GM10248 (cell line): ENCODE data around the gene PLCD1.

Experiments used
- CTCF ChIA-PET: fragments of 300-600 bp; sonication (Branson Sonifier 250); formaldehyde crosslinking; extraction: SDS; loops from one replicate; lab custom pipeline; 2021; ENCODE audit warnings: antibody characterized with exemption; lab: Yijun Ruan, JAX
- POLR2A ChIA-PET: fragments of 350-650 bp; sonication (Branson Sonifier 250); formaldehyde crosslinking; extraction: SDS; loops from one replicate; lab custom pipeline; 2020; ENCODE audit warnings: antibody characterized with exemption; lab: Yijun Ruan, JAX
- DNase-seq: peaks from one replicate; pipeline ENCODE4 v3.0.0; 2012; ENCODE audit errors: extremely low spot score
- TF ChIP-seq, protein P1 (sequence below): IDR thresholded peaks from 2 replicates; pipeline ENCODE4 v1.5.1; 2012; ENCODE audit warnings: mild to moderate bottlenecking, low read depth; ENCODE audit errors: extremely low read depth, missing control alignments, control extremely low read depth

The PLCD1 gene

DNA sequence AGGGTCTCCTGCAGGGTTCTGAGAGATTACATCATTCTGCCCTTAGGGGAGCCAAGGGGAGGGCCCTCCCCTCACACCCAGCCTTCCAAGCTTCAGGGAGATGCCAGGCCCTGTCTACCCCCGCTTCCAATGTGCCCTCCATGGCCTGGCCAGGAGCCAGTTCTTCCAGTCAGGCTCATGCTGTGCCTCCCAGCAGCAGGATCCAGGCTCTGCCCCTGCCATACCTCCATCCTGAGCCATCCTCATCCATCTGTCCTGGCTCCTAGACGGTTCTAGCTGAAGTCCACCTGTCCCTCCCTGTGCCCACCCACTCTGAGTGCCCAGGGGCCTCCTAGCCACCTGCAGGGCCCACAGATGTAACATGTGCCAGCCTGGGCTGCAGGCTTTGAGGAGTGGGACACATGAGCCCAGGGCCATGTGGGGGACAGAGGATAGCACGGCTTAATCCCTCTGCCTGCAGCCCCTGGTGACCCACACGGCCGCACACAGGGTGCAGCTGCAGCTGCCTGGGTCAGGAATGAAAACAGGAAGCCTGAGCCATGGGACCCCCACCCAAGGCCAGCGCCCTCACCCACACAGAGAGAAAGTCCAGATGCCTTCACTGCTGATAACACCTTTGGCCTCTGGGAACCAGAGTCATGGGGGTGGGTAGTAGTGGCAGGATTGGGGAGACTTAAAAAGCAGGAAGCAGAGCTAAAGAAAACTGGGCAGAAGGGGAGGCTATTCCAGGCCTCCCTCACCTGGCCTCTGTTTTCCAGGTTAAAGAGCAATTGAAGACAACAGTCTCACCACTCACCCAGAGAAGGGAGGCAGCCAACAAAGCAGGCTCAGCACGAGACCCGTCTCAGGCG is 11.8 kb downstream of the PLCD1 start:
- CTCF ChIA-PET, result interaction anchor here (1.0 kb wide), 1 partner anchor 43 kb away, joined by 3 read pairs; no protein-coding TSS in a partner anchor
- POLR2A ChIA-PET, result no interaction called here
- TF ChIP-seq, protein P1, sequence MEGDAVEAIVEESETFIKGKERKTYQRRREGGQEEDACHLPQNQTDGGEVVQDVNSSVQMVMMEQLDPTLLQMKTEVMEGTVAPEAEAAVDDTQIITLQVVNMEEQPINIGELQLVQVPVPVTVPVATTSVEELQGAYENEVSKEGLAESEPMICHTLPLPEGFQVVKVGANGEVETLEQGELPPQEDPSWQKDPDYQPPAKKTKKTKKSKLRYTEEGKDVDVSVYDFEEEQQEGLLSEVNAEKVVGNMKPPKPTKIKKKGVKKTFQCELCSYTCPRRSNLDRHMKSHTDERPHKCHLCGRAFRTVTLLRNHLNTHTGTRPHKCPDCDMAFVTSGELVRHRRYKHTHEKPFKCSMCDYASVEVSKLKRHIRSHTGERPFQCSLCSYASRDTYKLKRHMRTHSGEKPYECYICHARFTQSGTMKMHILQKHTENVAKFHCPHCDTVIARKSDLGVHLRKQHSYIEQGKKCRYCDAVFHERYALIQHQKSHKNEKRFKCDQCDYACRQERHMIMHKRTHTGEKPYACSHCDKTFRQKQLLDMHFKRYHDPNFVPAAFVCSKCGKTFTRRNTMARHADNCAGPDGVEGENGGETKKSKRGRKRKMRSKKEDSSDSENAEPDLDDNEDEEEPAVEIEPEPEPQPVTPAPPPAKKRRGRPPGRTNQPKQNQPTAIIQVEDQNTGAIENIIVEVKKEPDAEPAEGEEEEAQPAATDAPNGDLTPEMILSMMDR, result no peak
- no peak for DNase-seq

DNA sequence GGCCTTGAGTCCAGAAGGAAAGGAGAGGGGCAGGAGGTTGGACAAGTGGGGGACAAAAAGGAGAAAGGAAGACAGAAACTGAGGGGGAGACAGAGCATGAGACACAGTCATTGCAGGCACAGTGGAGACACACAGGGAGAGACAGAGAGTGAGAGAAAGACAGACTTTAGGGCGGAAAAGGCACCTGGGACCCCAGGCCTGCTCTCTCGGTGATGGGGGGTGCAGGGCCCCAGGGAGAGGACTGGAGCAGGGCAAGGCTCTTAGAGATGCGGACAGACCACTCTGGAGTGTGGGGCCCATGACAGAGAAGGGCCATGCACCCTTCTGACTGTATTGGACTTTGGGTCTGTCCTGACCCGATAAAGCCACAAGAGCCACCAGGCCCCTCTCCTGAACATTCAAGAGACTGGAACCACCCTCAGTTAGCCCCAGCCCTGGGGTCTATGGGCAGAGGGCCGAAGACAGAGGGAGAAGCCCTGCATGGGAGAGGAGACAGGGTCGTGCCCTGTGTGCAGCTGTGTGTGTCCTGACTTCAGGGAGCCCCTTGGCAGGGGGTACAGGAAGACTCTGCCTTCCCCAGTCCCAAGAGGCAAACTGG is 12.5 kb downstream of the PLCD1 start:
- POLR2A ChIA-PET, result no interaction called here
- TF ChIP-seq, protein P1, result no peak
- no peak for DNase-seq
- CTCF ChIA-PET, result no interaction called here

DNA sequence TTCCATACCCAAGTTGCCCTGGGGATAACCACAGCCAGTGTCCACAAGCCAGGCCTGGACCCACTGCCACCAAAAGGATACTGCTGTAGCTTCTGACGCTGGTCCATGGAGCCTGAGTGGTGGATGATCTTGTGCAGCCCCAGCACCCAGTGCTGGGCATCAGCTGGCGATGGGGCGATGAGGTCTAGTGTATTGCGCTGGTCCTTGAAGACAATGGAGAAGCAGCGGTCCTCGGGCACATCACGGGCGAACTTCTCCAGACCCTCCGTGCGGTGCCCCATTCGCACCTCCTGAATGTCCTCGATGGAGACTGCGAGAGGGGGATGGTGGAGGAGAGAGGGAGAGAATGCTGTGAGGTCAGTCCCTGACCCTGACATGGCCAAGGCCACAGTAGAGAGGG is 13.0 kb downstream of the PLCD1 start:
- TF ChIP-seq, protein P1, result no peak
- no peak for DNase-seq
- ChIA-PET CTCF (interaction anchor here (1.0 kb wide), 1 partner anchor 11 kb away, joined by 3 read pairs; no protein-coding TSS in a partner anchor), POLR2A (no interaction called here)

DNA sequence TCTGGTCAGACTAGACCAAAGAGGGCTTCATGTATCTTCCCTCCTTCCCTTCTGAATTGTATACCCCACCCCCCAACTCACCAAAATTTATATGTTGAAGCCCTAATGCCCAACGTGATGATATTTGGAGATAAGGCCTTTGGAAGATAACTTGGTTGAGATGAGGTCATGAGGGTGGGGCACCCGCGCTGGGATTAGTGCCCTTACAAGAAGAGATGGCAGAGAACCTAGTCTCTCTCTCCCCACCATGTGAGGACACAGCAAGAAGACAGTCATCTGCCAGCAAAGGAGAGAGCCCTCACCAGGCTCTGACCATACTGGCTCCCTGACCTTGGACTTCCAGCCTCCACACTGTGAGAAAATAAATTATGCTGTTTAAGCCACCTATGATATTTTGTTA is 13.5 kb downstream of the PLCD1 start:
- TF ChIP-seq, protein P1, result no peak
- CTCF ChIA-PET, result interaction anchor here (0.9 to 1.0 kb wide), 2 partner anchors 11 to 12 kb away, joined by 3 to 4 read pairs; no protein-coding TSS in a partner anchor
- no peak for DNase-seq
- POLR2A ChIA-PET, result no interaction called here

DNA sequence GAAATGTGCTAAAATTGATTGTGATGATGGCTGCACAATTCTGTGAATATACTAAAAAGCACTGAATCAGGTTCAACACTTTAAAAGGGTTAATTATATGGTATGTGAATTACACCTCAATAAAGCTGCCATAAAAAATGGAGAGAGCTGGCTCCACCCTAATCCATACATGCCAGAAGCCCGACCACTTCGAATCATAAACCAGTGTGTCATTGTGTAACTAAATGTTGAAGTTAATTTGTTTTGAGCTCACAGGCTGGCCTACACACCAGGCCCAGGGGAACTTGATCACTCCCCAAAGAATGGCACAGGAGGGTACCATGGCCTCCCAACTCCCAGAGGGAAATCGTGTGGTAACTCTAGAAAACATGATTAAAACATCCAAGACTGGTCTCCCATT is 14.0 kb downstream of the PLCD1 start:
- TF ChIP-seq, protein P1, result no peak
- no peak for DNase-seq
- POLR2A ChIA-PET, result no interaction called here
- CTCF ChIA-PET, result interaction anchor here (0.9 to 1.0 kb wide), 2 partner anchors 11 to 12 kb away, joined by 3 to 4 read pairs; no protein-coding TSS in a partner anchor

DNA sequence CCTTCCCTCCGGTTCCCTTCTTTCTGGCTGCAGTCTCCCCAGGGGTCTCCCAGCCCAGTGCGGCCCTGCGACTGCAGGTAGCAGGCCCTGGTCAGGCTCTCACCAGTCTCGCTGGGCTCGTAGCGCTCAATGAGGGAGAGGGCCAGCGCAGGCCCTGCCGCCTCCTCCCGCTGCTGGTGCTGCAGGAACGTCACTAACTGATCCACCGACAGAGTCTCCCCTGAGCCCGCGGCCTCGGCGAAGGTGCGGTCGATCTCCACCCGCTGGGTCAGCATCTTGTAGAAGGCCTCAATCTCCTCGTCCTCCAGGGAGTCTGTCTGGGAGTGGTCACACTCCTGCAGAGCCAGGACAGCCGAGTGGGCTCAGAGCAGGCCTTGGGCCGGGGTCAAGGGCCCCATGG is 18.3 kb downstream of the PLCD1 start:
- POLR2A ChIA-PET, result no interaction called here
- no peak for DNase-seq
- TF ChIP-seq, protein P1, result no peak
- CTCF ChIA-PET, result interaction anchor here (0.7 to 2.3 kb wide), 2 partner anchors 10 to 14 kb away, joined by 3 to 8 read pairs; no protein-coding TSS in a partner anchor
